Esophagus muscularis mucosa (tissue), 4 donors: ENCODE data around the gene DEPDC1B.

Source experiments
- EP300 ChIP-seq: sonication (generic); formaldehyde crosslinking; IDR thresholded peaks from one replicate; pipeline ENCODE4 v1.6.1; 2017; ENCODE audit warnings: antibody characterized with exemption
- POLR2A ChIP-seq: fragments of 450-650 bp; IDR thresholded peaks from one replicate; pipeline ENCODE4 v1.6.1; 2017; ENCODE audit warnings: antibody characterized with exemption, moderate library complexity, mild to moderate bottlenecking, low read depth
- POLR2AphosphoS5 ChIP-seq, 2 donors: sonication (generic); formaldehyde crosslinking; IDR thresholded peaks; one replicate each; pipeline ENCODE4 v1.6.1; 2017; ENCODE audit warnings: antibody characterized with exemption in 2 of 2
- TF ChIP-seq, protein P1 (sequence below), 3 experiments: fragments of 200-600 bp in 2 of 3; fragments of 450-650 bp in 1 of 3; sonication (generic) in 2 of 3; IDR thresholded peaks; one replicate each; pipeline ENCODE4 v1.5.1; 2017 to 2019; ENCODE audit warnings: antibody characterized with exemption in 3 of 3, mild to moderate bottlenecking in 2 of 3, moderate library complexity in 1 of 3

DNA sequence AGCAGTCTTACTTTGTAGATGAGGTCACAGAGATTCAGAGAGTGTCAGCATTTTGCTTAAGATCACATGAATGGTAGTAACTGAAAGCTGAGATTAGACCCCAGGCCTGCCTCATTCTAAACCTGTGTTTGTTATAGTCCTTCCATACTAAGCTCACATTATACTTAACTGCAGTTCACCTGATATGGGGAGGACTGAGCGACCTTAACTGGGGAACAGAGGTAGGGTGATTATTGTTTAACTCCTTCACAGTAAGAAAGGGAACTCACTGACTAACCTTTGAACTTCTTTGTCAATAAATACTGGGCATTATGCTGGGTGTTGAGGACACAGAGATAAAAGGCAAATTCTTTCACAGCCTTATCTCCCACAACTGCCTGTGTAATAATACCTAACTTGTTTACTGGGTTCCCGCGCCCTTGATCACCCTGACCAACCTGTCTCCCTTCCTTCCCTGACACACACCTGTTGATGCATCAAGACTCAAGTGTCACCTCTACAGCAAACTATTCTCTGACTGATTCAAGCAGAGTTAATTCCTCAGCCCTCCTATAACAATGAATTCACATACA is 27.2 kb downstream of the DEPDC1B start:
- TF ChIP-seq, protein P1, sequence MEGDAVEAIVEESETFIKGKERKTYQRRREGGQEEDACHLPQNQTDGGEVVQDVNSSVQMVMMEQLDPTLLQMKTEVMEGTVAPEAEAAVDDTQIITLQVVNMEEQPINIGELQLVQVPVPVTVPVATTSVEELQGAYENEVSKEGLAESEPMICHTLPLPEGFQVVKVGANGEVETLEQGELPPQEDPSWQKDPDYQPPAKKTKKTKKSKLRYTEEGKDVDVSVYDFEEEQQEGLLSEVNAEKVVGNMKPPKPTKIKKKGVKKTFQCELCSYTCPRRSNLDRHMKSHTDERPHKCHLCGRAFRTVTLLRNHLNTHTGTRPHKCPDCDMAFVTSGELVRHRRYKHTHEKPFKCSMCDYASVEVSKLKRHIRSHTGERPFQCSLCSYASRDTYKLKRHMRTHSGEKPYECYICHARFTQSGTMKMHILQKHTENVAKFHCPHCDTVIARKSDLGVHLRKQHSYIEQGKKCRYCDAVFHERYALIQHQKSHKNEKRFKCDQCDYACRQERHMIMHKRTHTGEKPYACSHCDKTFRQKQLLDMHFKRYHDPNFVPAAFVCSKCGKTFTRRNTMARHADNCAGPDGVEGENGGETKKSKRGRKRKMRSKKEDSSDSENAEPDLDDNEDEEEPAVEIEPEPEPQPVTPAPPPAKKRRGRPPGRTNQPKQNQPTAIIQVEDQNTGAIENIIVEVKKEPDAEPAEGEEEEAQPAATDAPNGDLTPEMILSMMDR (IDR thresholded peaks at IDR 0.05): no peak
- TF ChIP-seq POLR2AphosphoS5 (IDR thresholded peaks at IDR 0.05): no peak
- TF ChIP-seq POLR2A: no peak
- no peak for TF ChIP-seq EP300
